CD4-positive, alpha-beta T cell (primary cell): ENCODE measurements around the gene KIAA0040. TPM values are rescaled to one million over a fixed set of nuclear protein-coding genes. Genes with fewer than 3 reads are reported as not detected.

Experiments
- ATAC-seq: fragments of 200-7000 bp; cut with Tn5 transposase; one replicate; pipeline ENCODE4 v1.10.0; 2022; ENCODE audit warnings: mild to moderate bottlenecking; ENCODE audit not compliant: poor library complexity
- CTCF ChIA-PET: fragments of 350-600 bp; sonication (Branson Sonifier 250); formaldehyde crosslinking; loops from one replicate; lab custom pipeline; 2021; ENCODE audit warnings: antibody characterized with exemption, inconsistent platforms; lab: Charles Lee
- POLR2A ChIA-PET: fragments of 350-600 bp; sonication (Branson Sonifier 250); formaldehyde crosslinking; loops from one replicate; lab custom pipeline; 2021; ENCODE audit warnings: antibody characterized with exemption, inconsistent platforms; lab: Charles Lee
- DNase-seq, 14 experiments: peaks; one replicate each; pipeline ENCODE4 v3.0.0-alpha.2; 2013 to 2020; ENCODE audit warnings: mixed read lengths in 2 of 14
- H3K27ac ChIP-seq, 2 donors: one replicate each; pipeline versions ENCODE4 v1.5.1 to v1.7.0; 2013; ENCODE audit warnings: low read length in 2 of 2, low read depth in 1 of 2, mild to moderate bottlenecking in 1 of 2
- H3K27me3 ChIP-seq, 2 experiments: 1 replicate in 1 of 2; 2 replicates in 1 of 2; pipeline versions ENCODE4 v1.6.1 to v1.7.0; 2013; ENCODE audit warnings: low read length in 2 of 2, control low read depth in 1 of 2, mild to moderate bottlenecking in 1 of 2, moderate library complexity in 1 of 2; ENCODE audit not compliant: insufficient read depth in 2 of 2, control insufficient read depth in 1 of 2
- H3K36me3 ChIP-seq: one replicate; pipeline ENCODE4 v1.6.1; 2013; ENCODE audit warnings: low read length, control low read depth; ENCODE audit not compliant: insufficient read depth
- H3K4me1 ChIP-seq: one replicate; pipeline ENCODE4 v1.6.1; 2013; ENCODE audit warnings: low read length, control low read depth; ENCODE audit not compliant: insufficient read depth
- H3K4me3 ChIP-seq: one replicate; pipeline ENCODE4 v1.5.1; 2013; ENCODE audit warnings: mild to moderate bottlenecking, low read length, moderate library complexity
- H3K9me3 ChIP-seq, 2 experiments: 1 replicate in 1 of 2; 2 replicates in 1 of 2; pipeline versions ENCODE4 v1.6.1 to v1.7.0; 2013; ENCODE audit warnings: low read length in 2 of 2, mild to moderate bottlenecking in 2 of 2, control low read depth in 1 of 2, moderate library complexity in 1 of 2; ENCODE audit not compliant: control insufficient read depth in 1 of 2, insufficient read depth in 1 of 2
- H3K27ac Mint-ChIP-seq: one replicate; pipeline ENCODE4 v1.8.0; 2020; ENCODE audit warnings: mixed read lengths
- H3K27me3 Mint-ChIP-seq: one replicate; pipeline ENCODE4 v1.8.0; 2021; ENCODE audit warnings: mixed read lengths
- H3K36me3 Mint-ChIP-seq: one replicate; pipeline ENCODE4 v1.8.0; 2021; ENCODE audit warnings: low read depth, mixed read lengths
- H3K4me1 Mint-ChIP-seq: one replicate; pipeline ENCODE4 v1.8.0; 2021; ENCODE audit warnings: low read depth, mixed read lengths
- H3K4me3 Mint-ChIP-seq: one replicate; pipeline ENCODE4 v1.8.0; 2020; ENCODE audit warnings: mild to moderate bottlenecking, mixed read lengths
- H3K9me3 Mint-ChIP-seq: one replicate; pipeline ENCODE4 v1.8.0; 2020; ENCODE audit warnings: mixed read lengths
- CTCF ChIP-seq: fragments of 200-600 bp; IDR thresholded peaks from one replicate; pipeline ENCODE4 v1.8.0; 2022; ENCODE audit warnings: antibody characterized with exemption, mild to moderate bottlenecking
- intact Hi-C, 2 experiments: fragments of 100-400 bp; cut with DNase I in 1 of 2; cut with micrococcal nuclease in 1 of 2; formaldehyde crosslinking; loops; one replicate each; pipeline versions ENCODE4 v1.15.1 to v1.9.0; 2023 to 2025; cut with DNase I, micrococcal nuclease
- total RNA-seq, 174 experiments: library from RNA in 2 of 174; stranded (reverse) in 2 of 174; gene quantifications; one replicate each; pipeline ENCODE4 v1.2.3 and lab custom pipeline; 2021 to 2026

Gene KIAA0040
- total RNA-seq, 2 experiments from 2014 or later: 13.5 to 14.5 TPM

DNA sequence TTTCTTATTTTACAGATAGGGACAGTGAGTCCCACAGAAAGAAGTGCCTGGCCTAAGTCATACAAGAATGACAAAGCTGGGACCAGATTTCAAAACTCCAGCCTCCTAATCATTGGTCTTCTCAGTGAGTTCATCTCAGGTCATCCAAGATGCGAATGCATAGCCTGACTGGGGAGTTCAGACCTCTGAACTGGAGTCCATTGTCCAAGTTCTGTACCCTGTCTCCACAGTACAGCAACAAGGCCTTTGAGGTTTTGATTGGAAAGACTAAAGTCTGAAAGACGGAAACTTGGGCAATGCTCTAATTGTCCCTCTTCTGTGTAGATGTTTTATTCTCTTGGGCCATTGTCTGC is 63.0 kb downstream of the KIAA0040 start:
- no peak overlapping the region for H3K4me3 Mint-ChIP-seq
- ChIA-PET CTCF (interaction anchor here (0.6 kb wide), 1 partner anchor 18 kb away, joined by 3 read pairs; no protein-coding TSS in a partner anchor), POLR2A (no interaction called here)
- peaks cover 8% of the 10 kb centered on the region for H3K27me3 Mint-ChIP-seq
- no peak for TF ChIP-seq CTCF
- H3K27me3 ChIP-seq: peaks cover 0 to 2% of the 10 kb centered on the region in 2 experiments
- intact Hi-C loops: loop anchor here in 1 of 2 experiments (10.0 kb wide), 2 partner anchors 245 to 875 kb away; no protein-coding TSS in a partner anchor
- H3K36me3 Mint-ChIP-seq: no peaks in the 10 kb centered on the region
- DNase-seq (no peak), ATAC-seq (no peak)
- no peaks in the 10 kb centered on the region for H3K4me1 Mint-ChIP-seq
- no peak overlapping the region for H3K27ac ChIP-seq
- no peaks in the 10 kb centered on the region for H3K9me3 Mint-ChIP-seq
- no peaks in the 10 kb centered on the region for H3K9me3 ChIP-seq
- peaks cover 2% of the 10 kb centered on the region for H3K4me1 ChIP-seq
- H3K27ac Mint-ChIP-seq: no peak overlapping the region
- no peak overlapping the region for H3K4me3 ChIP-seq
- H3K36me3 ChIP-seq: no peaks in the 10 kb centered on the region

DNA sequence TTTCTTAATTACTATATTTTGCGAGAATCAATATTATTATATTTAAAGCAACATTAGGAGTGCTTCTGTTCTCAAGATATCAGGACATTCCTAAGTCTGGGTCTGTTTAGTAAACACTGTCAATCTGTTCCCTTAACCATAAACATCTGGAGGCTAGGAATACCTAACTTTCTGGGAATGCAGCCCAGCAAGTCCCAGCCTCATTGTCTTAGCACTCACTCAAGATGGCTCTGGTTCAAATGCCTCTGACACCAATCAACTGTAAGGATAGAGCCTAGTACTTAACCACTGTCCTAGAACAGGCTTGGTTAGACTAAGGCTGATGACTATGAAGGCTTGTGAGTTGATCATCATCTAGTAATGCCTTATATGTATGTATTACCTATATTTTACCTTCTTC is 63.4 kb downstream of the KIAA0040 start:
- ATAC-seq: no peak
- POLR2A ChIA-PET: no interaction called here
- H3K4me1 ChIP-seq: peaks cover 2% of the 10 kb centered on the region
- H3K27ac Mint-ChIP-seq: no peak overlapping the region
- H3K9me3 Mint-ChIP-seq: no peaks in the 10 kb centered on the region
- no peak overlapping the region for H3K4me3 ChIP-seq
- H3K27ac ChIP-seq: no peak overlapping the region
- no peak overlapping the region for H3K4me3 Mint-ChIP-seq
- DNase-seq: no peak
- TF ChIP-seq CTCF: no peak
- H3K27me3 Mint-ChIP-seq: peaks cover 4% of the 10 kb centered on the region
- no peaks in the 10 kb centered on the region for H3K36me3 Mint-ChIP-seq
- intact Hi-C loops: loop anchor here in 1 of 2 experiments (10.0 kb wide), 2 partner anchors 244 to 874 kb away; no protein-coding TSS in a partner anchor
- H3K27me3 ChIP-seq: peaks cover 0 to 2% of the 10 kb centered on the region in 2 experiments
- no peaks in the 10 kb centered on the region for H3K4me1 Mint-ChIP-seq
- no peaks in the 10 kb centered on the region for H3K36me3 ChIP-seq
- CTCF ChIA-PET: interaction anchor here (0.6 kb wide), 1 partner anchor 18 kb away, joined by 3 read pairs; no protein-coding TSS in a partner anchor
- H3K9me3 ChIP-seq: no peaks in the 10 kb centered on the region

DNA sequence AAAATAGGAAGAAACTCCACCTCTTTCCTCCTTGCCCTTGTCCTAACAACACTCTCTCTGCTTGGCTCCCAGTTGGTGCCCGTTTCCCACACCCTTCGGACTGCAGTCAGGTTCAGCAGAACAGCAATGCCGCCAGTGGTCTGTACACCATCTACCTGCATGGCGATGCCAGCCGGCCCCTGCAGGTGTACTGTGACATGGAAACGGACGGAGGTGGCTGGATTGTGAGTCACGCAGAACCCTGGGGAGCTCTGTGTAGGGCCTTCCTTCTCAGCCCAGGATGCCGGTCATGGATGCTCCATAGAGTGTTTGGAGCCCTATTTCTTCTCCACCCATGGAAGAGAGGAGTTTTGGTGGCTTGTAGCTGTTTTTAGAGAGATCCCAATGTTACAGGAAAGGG is 64.1 kb downstream of the KIAA0040 start:
- H3K9me3 ChIP-seq: no peaks in the 10 kb centered on the region
- H3K27ac ChIP-seq: no peak overlapping the region
- Mint-ChIP-seq H3K27ac (no peak overlapping the region), H3K9me3 (no peaks in the 10 kb centered on the region), H3K4me1 (no peaks in the 10 kb centered on the region), H3K4me3 (no peak overlapping the region), H3K36me3 (no peaks in the 10 kb centered on the region), H3K27me3 (peaks cover 4% of the 10 kb centered on the region)
- CTCF ChIA-PET: no interaction called here
- POLR2A ChIA-PET: no interaction called here
- no peak for ATAC-seq
- H3K4me1 ChIP-seq: peaks cover 2% of the 10 kb centered on the region
- no peaks in the 10 kb centered on the region for H3K36me3 ChIP-seq
- no peak for DNase-seq
- H3K27me3 ChIP-seq: peaks cover 0 to 2% of the 10 kb centered on the region in 2 experiments
- intact Hi-C loops: loop anchor here in 1 of 2 experiments (10.0 kb wide), 2 partner anchors 244 to 874 kb away; no protein-coding TSS in a partner anchor
- H3K4me3 ChIP-seq: no peak overlapping the region
- TF ChIP-seq CTCF: no peak
